Ascending aorta (tissue), 2 donors: ENCODE results near the gene PI4K2A. TPM values are rescaled to one million over a fixed set of nuclear protein-coding genes. Genes with fewer than 3 reads are reported as not detected.
"Not testable (repeated sequence)": the region's sequence is repeated elsewhere in the genome, so short reads cannot be mapped to it uniquely, and the experiment has no call there.

Source experiments
- DNase-seq, 2 donors: peaks; one replicate each; pipeline ENCODE4 v3.0.0-alpha.2; 2019; ENCODE audit warnings: low spot score in 2 of 2
- H3K27ac ChIP-seq, 2 donors: fragments of 200-600 bp; sonication (generic); one replicate each; pipeline ENCODE4 v1.5.1; 2016 to 2017; ENCODE audit warnings: mild to moderate bottlenecking in 1 of 2
- H3K27me3 ChIP-seq: fragments of 200-600 bp; sonication (generic); one replicate; pipeline ENCODE4 v1.5.1; 2017
- H3K36me3 ChIP-seq, 2 donors: fragments of 200-600 bp; sonication (generic); one replicate each; pipeline ENCODE4 v1.5.1; 2016
- H3K4me1 ChIP-seq, 2 donors: fragments of 200-600 bp; sonication (generic); one replicate each; pipeline ENCODE4 v1.5.1; 2016 to 2017; ENCODE audit warnings: mild to moderate bottlenecking in 1 of 2
- H3K4me3 ChIP-seq, 2 donors: fragments of 200-600 bp; sonication (generic); one replicate each; pipeline ENCODE4 v1.5.1; 2016 to 2017; ENCODE audit warnings: mild to moderate bottlenecking in 1 of 2
- H3K9me3 ChIP-seq, 2 donors: fragments of 200-600 bp; sonication (generic); one replicate each; pipeline ENCODE4 v1.5.1; 2016
- intact Hi-C: fragments of 100-400 bp; cut with DNase I; formaldehyde crosslinking; loops from one replicate; pipeline ENCODE4 v1.15.1; 2023
- total RNA-seq: library from RNA; depleted of rRNA; stranded (reverse); fragments of >200 nt; gene quantifications from one replicate; pipeline ENCODE4 v1.1.0, GENCODE V29; 2016
- TF ChIP-seq, protein P1 (sequence below), 3 experiments: fragments of 200-600 bp in 2 of 3; fragments of 450-650 bp in 1 of 3; sonication (generic) in 2 of 3; IDR thresholded peaks; one replicate each; pipeline ENCODE4 v1.5.1; 2016 to 2019; ENCODE audit warnings: antibody characterized with exemption in 3 of 3, mild to moderate bottlenecking in 1 of 3, moderate library complexity in 1 of 3

PI4K2A gene
- total RNA-seq, 1 donor from 2014 or later = 33.7 TPM

GRCh38 chr10:97686962-97687784 is 46.7 kb downstream of the PI4K2A start, which contains the start of gene AVPI1:
TSS of gene AVPI1 (minus strand) at chr10:97687241. CDS start at chr10:97679905, 7,336 bp downstream.
- TF ChIP-seq, protein P1, sequence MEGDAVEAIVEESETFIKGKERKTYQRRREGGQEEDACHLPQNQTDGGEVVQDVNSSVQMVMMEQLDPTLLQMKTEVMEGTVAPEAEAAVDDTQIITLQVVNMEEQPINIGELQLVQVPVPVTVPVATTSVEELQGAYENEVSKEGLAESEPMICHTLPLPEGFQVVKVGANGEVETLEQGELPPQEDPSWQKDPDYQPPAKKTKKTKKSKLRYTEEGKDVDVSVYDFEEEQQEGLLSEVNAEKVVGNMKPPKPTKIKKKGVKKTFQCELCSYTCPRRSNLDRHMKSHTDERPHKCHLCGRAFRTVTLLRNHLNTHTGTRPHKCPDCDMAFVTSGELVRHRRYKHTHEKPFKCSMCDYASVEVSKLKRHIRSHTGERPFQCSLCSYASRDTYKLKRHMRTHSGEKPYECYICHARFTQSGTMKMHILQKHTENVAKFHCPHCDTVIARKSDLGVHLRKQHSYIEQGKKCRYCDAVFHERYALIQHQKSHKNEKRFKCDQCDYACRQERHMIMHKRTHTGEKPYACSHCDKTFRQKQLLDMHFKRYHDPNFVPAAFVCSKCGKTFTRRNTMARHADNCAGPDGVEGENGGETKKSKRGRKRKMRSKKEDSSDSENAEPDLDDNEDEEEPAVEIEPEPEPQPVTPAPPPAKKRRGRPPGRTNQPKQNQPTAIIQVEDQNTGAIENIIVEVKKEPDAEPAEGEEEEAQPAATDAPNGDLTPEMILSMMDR (IDR thresholded peaks at IDR 0.05) = no peak
- intact Hi-C loops = loop anchor here (1.0 to 2.0 kb wide), 4 partner anchors 27 to 188 kb away; partner anchors contain the start of genes MMS19, PI4K2A, UBTD1 and ZFYVE27
- peak within 1 kb of the TSS; percentile 75 to 93 for H3K4me3 ChIP-seq
- no peaks in the 10 kb centered on the region for H3K36me3 ChIP-seq
- H3K9me3 ChIP-seq = no peaks in the 10 kb centered on the region
- H3K4me1 ChIP-seq = peaks cover 10 to 45% of the 10 kb centered on the region in 2 donors
- peak within 1 kb of the TSS; percentile 92 to 94 for H3K27ac ChIP-seq
- peak; percentile 93 to 99 for DNase-seq
- no peaks in the 10 kb centered on the region for H3K27me3 ChIP-seq

- no peaks in the 10 kb centered on the region for H3K9me3 ChIP-seq
These were observed 47.6 kb downstream of the PI4K2A start for GRCh38 chr10:97687785-97688781.

GRCh38 chr10:97689559-97690020 is 49.1 kb downstream of the PI4K2A start:
- H3K36me3 ChIP-seq = no peaks in the 10 kb centered on the region
- H3K9me3 ChIP-seq = no peaks in the 10 kb centered on the region
- no peak overlapping the region for H3K4me3 ChIP-seq
- H3K4me1 ChIP-seq = peaks cover 10 to 29% of the 10 kb centered on the region in 2 donors
- TF ChIP-seq, protein P1 (IDR thresholded peaks at IDR 0.05) = no peak
- DNase-seq = peak in 1 of 2 donors; percentile 82
- intact Hi-C loops = no loop called here
- H3K27me3 ChIP-seq = no peaks in the 10 kb centered on the region
- peak overlapping the region; percentile 86 to 94 for H3K27ac ChIP-seq

More at GRCh38 chr10:97687785-97688781, 47.6 kb downstream of the PI4K2A start:
- Histone ChIP-seq H3K27ac (peak overlapping the region; percentile 86 to 94), H3K4me1 (peaks cover 10 to 40% of the 10 kb centered on the region in 2 donors), H3K36me3 (no peaks in the 10 kb centered on the region), H3K4me3 (peak overlapping the region; percentile 25 to 93), H3K27me3 (no peaks in the 10 kb centered on the region)
- no peak for DNase-seq
- TF ChIP-seq, protein P1 (IDR thresholded peaks at IDR 0.05) = no peak
- intact Hi-C loops = loop anchor here (1.0 to 2.0 kb wide), 4 partner anchors 26 to 189 kb away; partner anchors contain the start of genes MMS19, PI4K2A, UBTD1 and ZFYVE27

- Histone ChIP-seq H3K27me3 (no peaks in the 10 kb centered on the region), H3K27ac (peak overlapping the region; percentile 86 to 94), H3K4me1 (peaks cover 9 to 26% of the 10 kb centered on the region in 2 donors), H3K9me3 (no peaks in the 10 kb centered on the region), H3K4me3 (no peak overlapping the region), H3K36me3 (no peaks in the 10 kb centered on the region)
- TF ChIP-seq, protein P1 (IDR thresholded peaks at IDR 0.05) = no peak
- intact Hi-C loops = no loop called here
- no peak for DNase-seq
These were observed 49.7 kb downstream of the PI4K2A start for GRCh38 chr10:97690133-97690532.

DNA sequence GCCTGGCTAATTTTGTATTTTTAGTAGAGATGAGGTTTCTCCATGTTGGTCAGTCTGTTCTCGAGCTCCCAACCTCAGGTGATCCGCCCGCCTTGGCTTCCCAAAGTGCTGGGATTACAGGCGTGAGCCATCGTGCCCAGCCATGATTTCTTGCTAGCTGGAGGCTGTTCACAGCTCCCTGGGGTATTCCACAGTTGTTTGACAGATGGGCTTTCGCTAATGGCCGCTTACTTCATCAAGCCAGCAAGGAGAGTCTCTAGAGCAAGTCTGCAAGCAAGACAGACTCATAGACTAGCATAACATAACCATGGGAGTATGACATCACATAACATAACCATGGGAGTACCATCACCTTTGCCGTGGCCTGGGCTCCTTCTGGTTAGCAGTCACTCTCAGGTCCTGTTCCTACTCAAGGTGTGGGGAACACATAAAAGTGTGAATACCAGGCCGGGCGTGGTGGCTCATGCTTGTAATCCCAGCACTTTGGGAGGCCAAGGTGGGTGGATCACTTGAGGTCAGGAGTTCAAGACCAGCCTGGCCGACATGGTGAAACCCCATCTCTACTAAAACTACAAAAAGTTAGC is 57.7 kb downstream of the PI4K2A start:
- H3K27me3 ChIP-seq, H3K4me3 ChIP-seq, H3K27ac ChIP-seq, H3K4me1 ChIP-seq, DNase-seq, H3K36me3 ChIP-seq, H3K9me3 ChIP-seq, intact Hi-C loops: not testable (repeated sequence)
